RWPE1 (cell line): Measurements from ENCODE around the gene MYO15A.

Experiments
- CTCF ChIA-PET: fragments of 350-600 bp; sonication (Branson Sonifier 250); formaldehyde crosslinking; extraction: SDS; loops from one replicate; lab custom pipeline; 2021; lab: Yijun Ruan, JAX
- POLR2A ChIA-PET: fragments of 400-600 bp; formaldehyde crosslinking; extraction: SDS; loops from one replicate; lab custom pipeline; 2020; ENCODE audit warnings: antibody characterized with exemption; ENCODE audit not compliant: low non-redundant PET; lab: Yijun Ruan, JAX
- DNase-seq: peaks from one replicate; pipeline ENCODE4 v3.0.0; 2012; ENCODE audit warnings: low spot score
- H3K27ac ChIP-seq: fragments of 450-650 bp; 2 replicates; pipeline ENCODE4 v1.5.1; 2017
- CTCF ChIP-seq: fragments of 450-650 bp; conservative IDR thresholded peaks from 2 replicates; pipeline ENCODE4 v1.5.1; 2017; ENCODE audit warnings: low read depth, mild to moderate bottlenecking

MYO15A gene

GRCh38 chr17:18191967-18192366 lies 83.4 kb downstream of the MYO15A start:
- H3K27ac ChIP-seq, result peak overlapping the region; percentile 47
- DNase-seq, result no peak
- no peak for TF ChIP-seq CTCF
- POLR2A ChIA-PET, result no interaction called here
- CTCF ChIA-PET, result interaction anchor here (0.5 to 1.5 kb wide), 3 partner anchors 57 to 434 kb away, joined by 3 to 4 read pairs (median 3); no protein-coding TSS in a partner anchor

GRCh38 chr17:18194394-18194793 lies 85.8 kb downstream of the MYO15A start:
- no peak overlapping the region for H3K27ac ChIP-seq
- CTCF ChIA-PET, result interaction anchor here (0.6 to 1.2 kb wide), 2 partner anchors 23 to 47 kb away, joined by 3 to 4 read pairs; no protein-coding TSS in a partner anchor
- no peak for TF ChIP-seq CTCF
- no peak for DNase-seq
- POLR2A ChIA-PET, result no interaction called here

- POLR2A ChIA-PET, result no interaction called here
- CTCF ChIA-PET, result no interaction called here
- TF ChIP-seq CTCF, result no peak
- DNase-seq, result no peak
- no peak overlapping the region for H3K27ac ChIP-seq
Measured at GRCh38 chr17:18194804-18195203, 86.2 kb downstream of the MYO15A start.

- ChIA-PET POLR2A (no interaction called here), CTCF (no interaction called here)
Measured at GRCh38 chr17:18195246-18195645, 86.7 kb downstream of the MYO15A start.

GRCh38 chr17:18197535-18198194 lies 89.1 kb downstream of the MYO15A start:
- no peak for DNase-seq
- ChIA-PET CTCF (interaction anchor here (1.1 kb wide), 1 partner anchor 10 kb away, joined by 3 read pairs; no protein-coding TSS in a partner anchor), POLR2A (no interaction called here)
- TF ChIP-seq CTCF, result no peak
- H3K27ac ChIP-seq, result no peak overlapping the region

More at GRCh38 chr17:18195246-18195645, 86.7 kb downstream of the MYO15A start:
- no peak for TF ChIP-seq CTCF
- H3K27ac ChIP-seq, result no peak overlapping the region
- DNase-seq, result no peak

GRCh38 chr17:18198530-18198929 lies 90.0 kb downstream of the MYO15A start:
- H3K27ac ChIP-seq, result 0 out of 2 replicates have a peak overlapping the region, but pooled peaks have one; percentile 10
- ChIA-PET CTCF (interaction anchor here (1.0 kb wide), 1 partner anchor 14 kb away, joined by 3 read pairs; no protein-coding TSS in a partner anchor), POLR2A (no interaction called here)
- TF ChIP-seq CTCF, result no peak
- no peak for DNase-seq
